Stimulated activated CD4-positive, alpha-beta T cell treated with anti-CD3 and anti-CD28 coated beads, Interleukin-1b, Interleukin-23, amount 100 ng/mL, for 1 hour (primary cell): Measurements from ENCODE around the gene GZF1.

Experiments
- DNase-seq, 2 donors: peaks; one replicate each; pipeline ENCODE4 v3.0.0-alpha.2; 2020; ENCODE audit warnings: low read depth in 2 of 2

Gene GZF1

DNA sequence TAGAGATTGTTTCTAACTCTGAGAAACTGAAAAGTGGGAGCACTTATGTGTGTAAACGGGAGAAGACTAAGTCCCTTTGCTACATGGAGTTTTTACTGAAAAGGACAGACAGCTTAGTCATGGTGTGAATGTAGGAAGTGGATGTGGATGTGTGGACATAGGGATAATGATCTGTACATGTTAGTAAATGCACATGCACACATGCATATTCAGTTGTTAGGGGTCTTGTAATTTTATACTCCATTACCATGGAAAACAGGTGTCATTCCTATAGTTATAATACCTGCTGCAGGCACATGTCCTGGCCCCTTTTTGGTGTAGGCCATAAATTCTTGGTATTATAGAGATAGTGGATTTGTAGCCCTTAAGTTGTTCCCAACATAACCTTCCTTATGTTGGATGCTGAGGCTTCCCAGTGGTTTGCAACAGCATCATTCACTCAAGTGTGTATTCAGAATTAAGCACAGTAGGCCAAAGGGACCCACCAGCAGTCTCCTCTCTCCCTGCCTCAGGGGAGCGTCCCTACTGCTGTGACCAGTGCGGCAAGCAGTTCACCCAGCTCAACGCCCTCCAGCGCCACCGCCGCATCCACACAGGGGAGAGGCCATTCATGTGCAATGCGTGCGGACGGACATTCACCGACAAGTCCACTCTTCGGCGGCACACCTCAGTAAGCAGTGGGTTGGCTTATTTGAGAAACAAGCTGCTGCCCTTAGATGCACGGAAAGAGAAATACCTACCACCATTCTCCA is 7.3 kb downstream of the GZF1 start:
- DNase-seq = no peak

DNA sequence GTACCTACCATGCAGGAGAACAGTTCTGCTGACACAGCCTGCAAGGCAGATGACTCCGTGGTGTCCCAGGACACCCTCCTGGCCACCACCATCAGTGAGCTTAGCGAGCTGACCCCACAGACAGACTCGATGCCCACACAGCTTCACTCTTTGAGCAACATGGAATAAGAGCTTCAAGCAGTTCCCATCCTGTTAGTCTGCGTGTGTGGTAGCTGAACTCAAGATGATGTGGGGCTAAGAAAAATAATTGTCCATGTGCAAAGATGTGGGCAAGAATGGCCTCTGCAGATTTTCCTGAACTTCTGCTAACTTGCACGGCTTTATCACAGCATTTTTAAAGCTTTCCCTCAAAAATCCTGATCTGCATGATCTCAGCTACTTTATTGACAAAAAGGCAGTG is 8.3 kb downstream of the GZF1 start:
- DNase-seq = no peak

DNA sequence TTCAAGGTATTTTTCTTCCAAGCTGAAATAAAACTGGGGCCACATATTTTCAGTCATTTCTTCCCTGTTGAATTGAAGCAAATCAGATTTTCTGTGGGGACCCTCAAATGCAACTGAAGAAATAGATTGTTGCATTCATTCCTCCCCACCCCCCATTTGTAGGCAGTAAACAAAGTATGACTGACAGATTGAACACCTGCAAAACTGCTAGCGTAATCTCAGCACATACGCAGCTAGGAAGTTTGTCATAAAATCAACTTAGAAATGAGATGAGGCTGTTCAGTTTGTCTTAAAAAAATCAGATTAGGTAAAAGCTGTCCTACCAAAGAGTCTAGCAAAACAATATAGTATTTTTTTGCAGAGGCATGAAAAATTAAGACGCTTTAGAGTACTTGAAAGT is 8.9 kb downstream of the GZF1 start:
- no peak for DNase-seq

DNA sequence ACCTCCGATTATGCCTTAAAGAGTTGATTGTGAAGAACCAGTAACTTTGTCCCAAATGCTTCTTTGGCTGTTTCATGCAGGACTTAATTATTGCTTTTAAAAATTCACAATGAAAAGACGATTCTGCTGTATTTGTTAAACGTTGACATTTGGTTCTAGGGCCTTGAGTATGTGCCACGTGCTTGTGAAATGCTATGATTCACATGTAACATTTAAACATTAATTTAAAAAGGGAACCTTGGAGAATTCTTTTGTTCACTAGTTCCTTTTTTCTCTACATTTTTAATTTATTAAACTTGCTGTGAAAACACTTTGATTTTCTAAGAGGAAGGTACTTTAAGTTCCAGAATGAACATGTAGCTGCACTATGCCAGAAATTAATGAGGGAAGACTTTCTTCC is 9.5 kb downstream of the GZF1 start:
- DNase-seq = no peak

DNA sequence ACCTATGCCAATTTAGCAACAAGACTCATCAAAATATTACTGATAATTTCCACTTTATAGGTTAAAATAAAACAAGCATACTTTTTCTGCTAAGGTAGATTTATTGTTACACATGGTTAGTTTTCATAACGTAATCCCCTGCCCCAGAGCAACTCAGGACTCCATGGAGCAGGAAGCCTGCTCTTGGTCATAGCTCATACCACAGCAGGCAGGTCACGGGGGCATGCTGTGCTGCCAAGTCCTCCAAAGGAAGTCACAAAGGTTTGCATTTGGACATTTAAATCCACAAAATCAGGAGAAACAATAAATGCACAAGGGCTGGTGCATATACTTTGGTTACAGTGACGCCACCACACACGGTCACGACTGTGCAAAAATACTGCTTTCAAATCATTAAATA is 12.5 kb downstream of the GZF1 start:
- DNase-seq = no peak

DNA sequence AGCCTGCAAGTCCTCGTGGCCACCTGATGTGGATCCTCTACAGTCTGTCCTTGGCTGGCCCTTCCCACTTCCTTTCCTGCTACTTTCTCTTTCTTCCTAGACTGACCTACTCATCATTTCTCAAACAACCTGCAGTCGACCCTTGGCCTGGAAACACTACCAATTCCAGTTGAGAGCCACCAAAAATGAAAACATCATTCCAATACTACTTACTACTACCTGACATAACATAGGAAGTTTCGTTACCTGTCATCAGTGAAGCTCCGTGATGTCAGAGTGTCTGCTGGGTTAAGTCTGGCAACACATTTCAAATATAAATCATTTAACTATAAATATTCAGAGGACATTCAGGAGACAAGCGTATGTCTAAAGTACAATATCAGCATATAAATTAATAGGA is 13.8 kb downstream of the GZF1 start:
- no peak for DNase-seq

DNA sequence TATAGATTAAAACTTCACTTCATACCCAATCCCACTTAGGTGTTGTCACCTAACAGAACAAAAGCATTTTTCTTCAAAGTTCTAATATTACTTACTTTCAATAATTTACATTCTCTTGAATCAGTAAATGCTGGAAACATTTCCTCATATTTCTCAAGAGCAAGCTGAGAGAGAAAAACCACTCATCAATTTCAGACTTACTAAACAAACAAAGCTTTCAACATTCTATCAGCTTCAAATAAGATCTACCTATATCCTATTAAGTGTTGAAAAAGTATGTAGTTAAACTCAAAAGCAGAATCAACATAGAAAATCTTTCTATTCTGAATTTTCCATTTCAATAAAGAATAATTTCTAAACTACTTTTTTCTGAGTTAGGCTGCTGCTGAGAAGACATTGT is 17.8 kb downstream of the GZF1 start:
- DNase-seq = no peak

DNA sequence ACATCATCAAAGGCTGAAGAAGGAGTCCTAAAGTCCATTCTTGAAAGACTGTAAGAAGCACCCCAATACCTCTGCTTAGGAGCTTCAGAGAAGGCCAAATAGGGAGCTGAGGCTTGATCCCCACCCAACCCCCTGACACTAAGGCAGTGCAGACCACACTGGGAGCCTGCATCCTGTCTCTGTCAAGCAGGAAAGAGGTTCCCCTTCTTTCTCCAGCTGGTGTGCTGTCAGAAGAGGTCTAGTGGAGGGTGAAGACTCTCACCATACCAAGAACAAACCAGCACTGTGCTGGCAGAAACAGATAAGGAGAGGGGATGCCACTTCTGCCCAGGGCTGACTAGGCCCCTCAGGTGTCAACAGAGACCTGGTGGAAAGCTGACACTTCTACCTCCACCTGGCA is 19.9 kb downstream of the GZF1 start:
- no peak for DNase-seq

DNA sequence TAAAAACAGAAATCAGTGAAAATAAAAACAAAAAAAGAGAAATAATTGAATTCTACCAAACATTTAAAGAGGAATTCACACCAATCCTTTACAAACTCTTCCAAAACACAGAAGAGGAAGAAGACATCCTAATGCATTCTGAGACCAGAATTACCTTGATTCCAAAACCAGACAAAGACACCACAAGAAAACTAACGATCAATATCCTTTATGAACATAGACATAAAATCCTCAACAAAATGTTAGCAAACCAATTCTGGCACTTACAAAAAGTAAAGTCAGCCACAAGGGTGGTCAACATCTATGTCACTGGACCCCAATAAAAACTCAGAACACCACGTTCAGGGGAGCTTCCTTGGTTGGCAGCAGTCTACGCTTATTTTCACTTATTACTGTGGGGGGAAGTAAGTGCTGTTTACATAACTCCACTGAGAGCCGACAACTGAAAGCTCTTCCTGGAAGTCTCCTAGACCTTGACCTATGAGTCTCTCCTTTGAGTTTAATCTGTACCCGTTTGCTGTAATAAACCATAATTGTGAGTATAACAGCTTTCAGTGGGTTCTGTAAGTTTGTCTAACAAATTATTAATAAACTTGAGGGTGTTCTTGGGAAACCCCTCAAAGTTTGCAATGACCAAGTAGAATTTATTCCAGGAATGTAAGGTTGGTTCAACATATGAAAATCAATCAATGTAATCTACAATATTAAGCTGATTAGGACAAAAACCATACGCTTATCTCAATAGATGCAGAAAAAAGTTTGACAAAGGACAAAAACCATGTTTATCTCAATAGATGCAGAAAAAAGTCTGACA is 24.5 kb downstream of the GZF1 start:
- no peak for DNase-seq

DNA sequence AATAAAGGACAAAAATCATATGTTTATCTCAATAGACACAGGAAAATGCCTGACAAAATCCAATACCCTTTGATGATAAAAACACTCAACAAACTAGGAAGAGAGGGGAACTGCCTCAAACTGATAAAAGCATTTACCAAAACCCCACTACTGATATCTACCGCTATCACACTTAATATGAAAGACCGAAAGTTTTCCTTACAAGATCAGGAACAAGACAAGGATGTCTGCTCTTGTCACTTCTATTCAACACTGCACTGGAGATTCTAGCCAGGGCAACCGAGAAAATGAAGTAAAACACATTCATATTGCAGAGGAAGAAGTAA is 25.1 kb downstream of the GZF1 start:
- DNase-seq = no peak

DNA sequence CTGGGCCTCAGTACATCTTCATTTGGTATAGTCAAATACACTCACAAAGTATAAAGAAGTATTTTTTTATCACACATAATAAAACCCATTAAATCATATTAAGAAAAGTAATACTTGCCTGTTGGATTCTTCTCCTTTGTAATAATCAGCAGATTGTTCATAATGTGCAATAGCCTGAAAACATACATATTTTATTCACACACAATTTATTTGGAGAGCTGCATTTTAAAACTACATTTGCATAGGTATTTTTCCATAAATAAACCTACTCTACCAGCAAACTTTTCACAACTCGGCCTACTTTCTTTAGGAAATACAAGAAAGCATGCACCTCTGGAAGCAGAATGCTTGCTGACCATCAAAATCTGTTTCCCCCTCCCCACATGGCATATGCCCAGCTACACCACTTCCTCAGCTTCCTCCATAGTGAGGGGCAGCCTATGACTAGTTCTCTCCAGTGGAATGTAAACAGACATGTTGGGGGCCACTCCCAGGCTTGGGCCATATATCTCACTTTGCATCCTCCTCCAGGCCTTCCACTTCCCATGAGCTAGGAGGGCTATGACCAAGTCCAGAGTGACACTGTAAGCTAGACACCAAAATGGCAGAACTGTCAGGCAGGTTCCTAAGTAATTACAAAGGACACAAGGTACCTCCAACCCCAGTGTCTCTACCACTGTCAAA is 28.3 kb downstream of the GZF1 start:
- DNase-seq = no peak

DNA sequence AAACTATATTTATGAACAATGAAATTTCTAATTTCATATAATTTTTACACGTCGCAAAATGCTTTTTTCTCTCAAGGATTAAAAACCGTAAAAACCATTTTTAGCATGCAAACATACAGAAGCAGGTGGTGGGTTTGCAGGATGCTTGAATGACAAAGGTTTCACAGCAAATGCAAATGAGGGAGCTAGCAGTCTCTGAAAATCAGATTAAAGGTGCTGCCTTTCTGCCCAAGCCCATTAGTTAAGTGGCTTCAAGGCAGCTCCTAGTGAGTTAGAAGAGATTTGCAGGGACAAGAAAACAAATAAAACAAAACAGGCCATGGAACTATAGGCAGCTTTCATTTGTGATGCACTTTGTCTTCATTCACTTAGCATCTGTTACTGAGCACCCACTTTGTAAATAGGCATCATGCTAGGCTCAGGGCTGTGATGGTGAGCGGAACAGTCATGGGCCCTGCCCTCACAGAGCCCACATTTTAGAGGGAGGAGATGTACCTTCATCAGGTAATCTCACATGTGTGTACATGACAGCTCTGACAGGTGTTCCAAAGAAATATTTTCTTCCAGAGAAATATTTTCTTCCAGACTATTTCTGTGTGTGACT is 29.8 kb downstream of the GZF1 start:
- DNase-seq = no peak

DNA sequence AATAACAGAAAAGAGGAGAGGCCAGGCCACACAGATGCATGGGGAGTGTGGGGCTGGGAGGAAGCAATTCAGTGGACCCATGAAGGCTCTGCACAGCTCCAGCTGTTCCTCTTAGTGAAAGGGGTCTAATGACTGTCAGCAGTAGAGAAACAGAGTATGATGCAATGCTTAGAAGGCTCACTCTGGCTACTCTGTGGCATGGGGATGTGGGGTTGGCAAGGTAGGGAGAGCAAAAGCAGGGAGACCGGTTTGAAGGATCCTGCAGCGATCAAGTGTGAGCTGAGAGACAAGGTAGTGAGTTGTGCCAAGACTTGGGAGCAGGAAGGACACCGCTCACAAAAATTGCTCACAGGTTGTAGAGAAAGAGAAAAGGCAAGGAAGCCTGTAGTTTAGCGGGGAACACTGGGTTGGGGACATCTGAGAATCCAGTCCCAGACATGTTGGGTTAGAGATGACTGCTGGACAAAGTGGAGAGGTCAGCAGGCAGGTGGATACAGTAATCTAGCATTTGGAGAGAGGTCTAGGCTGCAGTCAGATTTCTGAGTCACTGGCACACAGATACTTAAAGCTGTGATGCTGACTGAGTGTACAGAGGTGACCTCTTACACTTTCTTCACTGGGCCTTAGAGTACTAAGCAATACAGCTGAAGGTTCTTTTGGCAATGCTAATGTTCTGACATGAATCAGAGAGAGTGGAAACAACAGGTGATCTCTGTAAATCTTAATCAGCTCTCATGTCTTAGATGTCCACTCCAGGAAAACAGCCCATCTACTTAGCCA is 32.2 kb downstream of the GZF1 start:
- no peak for DNase-seq

DNA sequence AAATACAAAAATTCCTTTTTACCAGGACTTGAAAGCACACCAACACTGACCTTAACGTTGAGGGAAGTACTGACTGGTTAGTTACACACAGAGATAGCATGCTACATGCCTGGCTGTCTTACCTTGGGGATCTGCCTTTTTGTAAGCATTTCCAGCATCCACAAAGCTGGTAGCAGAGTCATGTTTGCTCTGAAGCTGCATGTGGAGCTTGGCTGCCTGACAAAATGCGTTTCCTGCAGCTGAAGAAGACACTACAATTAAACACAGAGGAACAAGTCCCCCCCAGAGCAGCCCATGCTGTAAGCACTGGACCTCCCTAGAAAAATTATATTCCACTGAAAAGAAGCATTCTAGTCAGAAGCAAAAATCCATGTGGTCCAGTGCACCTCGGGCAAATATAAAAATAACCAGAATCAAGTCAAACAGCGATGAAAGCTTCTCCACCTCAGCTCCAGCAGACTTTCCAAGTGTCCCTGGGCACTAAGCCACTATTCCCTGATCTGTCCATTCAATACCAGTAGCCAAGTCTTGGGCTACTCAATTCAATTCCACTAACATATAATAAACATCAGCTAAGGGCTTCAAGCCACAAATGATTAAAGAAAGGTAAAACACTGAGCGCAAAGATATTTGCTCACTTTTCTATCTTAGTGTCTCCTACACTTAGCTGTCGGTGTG is 35.1 kb downstream of the GZF1 start:
- no peak for DNase-seq

DNA sequence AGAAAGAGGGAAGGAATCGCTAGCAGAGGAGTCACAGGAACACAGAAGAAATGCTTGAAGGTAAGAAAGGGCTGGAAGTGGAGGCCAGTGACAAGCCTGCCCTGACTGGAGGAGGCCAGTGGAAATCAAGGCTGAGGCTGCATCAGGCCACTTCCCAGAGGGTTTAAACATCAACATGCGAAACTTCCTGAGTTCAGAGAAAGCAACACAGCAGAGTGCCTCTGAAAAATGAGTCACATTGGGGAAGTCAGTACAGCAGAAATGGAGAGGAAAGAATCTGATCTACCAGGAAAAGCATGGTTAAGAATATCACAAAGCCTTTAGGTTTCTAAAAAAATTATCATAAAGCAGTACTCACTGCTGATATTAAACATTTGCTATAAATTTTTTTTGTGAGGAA is 36.0 kb downstream of the GZF1 start:
- no peak for DNase-seq

DNA sequence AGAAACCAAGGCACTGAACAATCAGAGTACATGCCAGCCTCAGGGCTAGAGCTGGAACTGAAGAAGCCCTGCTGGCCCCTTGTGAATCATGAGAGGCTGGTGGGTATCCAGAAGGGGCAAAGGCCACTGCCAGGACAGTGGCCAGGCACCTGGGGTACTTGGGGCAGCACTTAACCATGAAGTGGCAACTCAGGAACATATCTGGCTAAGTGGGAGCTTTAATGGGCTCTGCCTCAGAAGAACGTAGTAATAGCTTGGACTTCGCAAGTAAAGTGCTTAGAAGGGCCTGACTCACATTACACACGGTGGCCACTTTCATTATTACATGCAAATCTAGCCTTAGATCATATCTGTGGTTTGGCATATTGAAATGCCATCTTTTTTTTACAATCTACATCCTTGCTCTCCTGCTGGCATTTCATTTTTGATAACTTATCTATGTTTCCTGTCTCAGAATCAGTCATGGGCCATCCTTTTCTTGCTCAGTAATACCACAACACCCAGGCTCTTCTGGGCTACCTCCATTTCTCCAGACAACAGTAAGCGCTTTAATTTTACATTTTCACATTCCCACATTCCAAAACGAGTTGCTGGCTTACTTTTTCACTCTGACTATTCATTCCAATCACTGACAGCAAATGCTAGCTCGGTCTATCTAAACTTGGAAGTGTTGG is 37.7 kb downstream of the GZF1 start:
- no peak for DNase-seq

DNA sequence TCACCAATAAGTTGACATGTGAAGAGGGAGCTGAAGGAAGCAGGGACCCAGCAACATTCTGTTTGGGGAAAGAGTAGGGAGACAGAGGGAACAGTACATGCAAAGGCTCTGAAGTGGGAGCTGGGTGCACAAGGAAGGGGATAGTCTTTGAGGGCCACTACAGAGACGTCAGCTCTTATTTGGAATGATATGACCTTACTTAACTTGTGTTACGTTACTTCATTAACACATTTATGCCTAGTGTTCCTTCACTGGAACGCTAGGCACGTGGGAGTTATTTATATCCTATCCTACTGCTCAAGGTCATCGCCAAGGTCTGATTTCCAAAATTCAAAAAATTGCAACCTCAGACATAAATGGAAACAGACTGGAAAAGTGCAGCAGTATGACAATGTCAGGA is 39.1 kb downstream of the GZF1 start:
- no peak for DNase-seq

DNA sequence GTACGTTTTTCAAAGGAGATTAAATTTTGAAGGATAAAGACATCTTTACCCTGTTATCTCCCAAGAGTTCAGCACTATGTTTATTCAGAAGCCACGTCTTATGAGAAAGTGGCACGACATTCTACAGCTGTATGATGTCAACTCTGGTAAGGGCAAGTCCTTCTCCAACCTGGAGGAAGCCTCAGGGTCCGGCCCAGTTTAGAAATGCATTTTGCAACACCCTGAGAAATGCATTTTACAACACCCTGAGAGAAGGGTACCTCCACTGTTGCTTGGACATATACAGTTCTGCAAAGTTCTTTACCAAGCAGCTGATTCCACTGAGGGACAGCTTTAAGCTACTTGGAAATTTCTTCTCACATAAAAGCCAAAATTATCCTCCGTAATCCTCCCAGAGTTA is 41.8 kb downstream of the GZF1 start:
- no peak for DNase-seq

DNA sequence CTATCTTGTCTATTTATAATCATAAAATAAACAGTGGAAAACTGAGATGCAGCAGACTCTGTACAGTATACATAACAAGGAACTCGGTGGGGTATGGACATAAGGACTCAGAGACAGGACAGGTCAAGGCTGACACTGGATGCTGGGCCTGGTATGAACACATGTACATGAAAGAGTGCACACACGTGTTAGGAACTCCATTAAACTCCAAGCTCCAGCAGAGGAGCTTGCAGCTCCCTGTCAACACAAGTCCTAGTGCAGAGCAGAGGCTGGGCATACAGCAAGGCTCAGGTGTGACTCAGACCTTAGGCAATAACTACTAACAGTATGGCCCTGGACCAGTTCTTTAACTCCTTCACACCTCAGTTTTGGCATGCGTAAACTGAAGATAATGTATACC is 42.2 kb downstream of the GZF1 start:
- no peak for DNase-seq

DNA sequence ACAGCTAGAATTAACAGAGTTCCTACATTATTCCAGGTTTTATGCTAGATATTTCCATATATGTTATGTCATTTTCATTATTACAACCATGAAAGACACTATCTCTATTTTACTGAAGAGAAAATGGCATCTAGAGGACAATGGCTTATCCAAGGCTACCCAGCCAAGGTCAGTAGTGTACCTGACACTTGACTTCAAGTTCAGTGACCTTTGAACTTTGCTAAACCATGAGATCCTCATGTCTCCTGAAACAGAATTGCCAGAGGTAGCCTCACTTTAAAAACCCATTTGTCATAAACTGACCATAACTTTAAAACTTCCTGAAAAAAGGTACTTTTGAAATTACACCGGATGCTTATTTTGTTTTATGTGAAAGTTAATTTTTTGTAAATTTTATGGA is 44.9 kb downstream of the GZF1 start:
- no peak for DNase-seq
